ENCODE results near the gene MICAL3.

Gene MICAL3

GRCh38 chr22:17787716-17788330 is 236.5 kb downstream of the MICAL3 start:
- no peak overlapping the region for H3K4ac ChIP-seq (ENCODE audit: low read depth, low read length)
- no peaks in the 10 kb centered on the region for H3K27me3 ChIP-seq (ENCODE audit: insufficient read depth, low read length)
- H4K91ac ChIP-seq (ENCODE audit: low read depth, low read length) = no peak overlapping the region
- H3K9ac ChIP-seq (ENCODE audit: low read length) = no peak overlapping the region
- H3K36me3 ChIP-seq (ENCODE audit: control insufficient read depth in 1 of 2, insufficient read depth in 2 of 2, low read length in 2 of 2) = peaks cover 13 to 17% of the 10 kb centered on the region in 2 experiments
- H3K14ac ChIP-seq (ENCODE audit: low read length) = no peak overlapping the region
- WGBS (ENCODE audit: extremely low coverage, insufficient coverage, insufficient read length) = no CpG with 5 or more reads among the region's 21 CpGs
- H3K23ac ChIP-seq (ENCODE audit: low read length) = no peak overlapping the region
- peaks cover 0 to 2% of the 10 kb centered on the region in 2 experiments for H3K4me1 ChIP-seq (ENCODE audit: control insufficient read depth in 1 of 2, insufficient read depth in 2 of 2, low read length in 2 of 2)
- no peak overlapping the region for H3K4me3 ChIP-seq (ENCODE audit: low read depth, low read length)
- H3K9me3 ChIP-seq (ENCODE audit: insufficient read depth, low read depth, low read length) = no peaks in the 10 kb centered on the region
- H2AK5ac ChIP-seq (ENCODE audit: low read length) = no peak overlapping the region
- no peak overlapping the region for H4K12ac ChIP-seq (ENCODE audit: low read depth, low read length)
- no peaks in the 10 kb centered on the region for H3K79me2 ChIP-seq (ENCODE audit: control insufficient read depth, insufficient read depth, low read length, poor library complexity)
- no peak overlapping the region for H3K18ac ChIP-seq (ENCODE audit: low read length)
- H3K79me1 ChIP-seq (ENCODE audit: low read length) = no peaks in the 10 kb centered on the region
- no peak overlapping the region for H2AFZ ChIP-seq (ENCODE audit: insufficient read depth, low read length, poor library complexity)
- no peak overlapping the region for H2BK120ac ChIP-seq (ENCODE audit: insufficient read depth, low read length, poor library complexity)
- H2BK5ac ChIP-seq (ENCODE audit: low read depth, low read length, poor library complexity) = no peak overlapping the region
- H4K8ac ChIP-seq (ENCODE audit: low read depth, low read length) = no peak overlapping the region
- no peak overlapping the region for H3K27ac ChIP-seq (ENCODE audit: low read depth, low read length)
- no peak overlapping the region for H3K4me2 ChIP-seq (ENCODE audit: low read length)
- no peak for DNase-seq
- H2BK12ac ChIP-seq (ENCODE audit: low read length) = no peak overlapping the region

DNA sequence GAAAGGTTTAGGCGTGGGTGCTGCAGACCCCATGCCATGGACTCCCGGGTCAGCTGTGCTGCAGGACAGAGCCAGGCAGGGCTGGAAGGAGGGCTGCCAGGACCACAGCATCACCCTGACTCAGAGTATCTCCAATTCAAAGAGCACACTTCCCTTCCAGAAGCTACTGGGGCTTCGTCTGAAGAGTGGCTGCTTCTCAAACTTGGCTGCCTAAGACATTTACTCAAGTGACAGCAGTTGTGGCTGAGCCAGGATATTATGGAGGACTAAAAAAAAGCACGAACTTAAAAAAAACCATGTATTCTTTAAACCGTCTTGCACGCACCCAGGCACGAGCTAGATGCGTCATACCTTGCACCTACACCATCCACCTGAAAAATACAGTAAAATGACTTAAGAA is 237.1 kb downstream of the MICAL3 start:
- WGBS (ENCODE audit: extremely low coverage, insufficient coverage, insufficient read length) = no CpG with 5 or more reads among the region's 8 CpGs
- H3K4ac ChIP-seq (ENCODE audit: low read depth, low read length) = no peak overlapping the region
- H3K79me1 ChIP-seq (ENCODE audit: low read length) = no peaks in the 10 kb centered on the region
- no peak overlapping the region for H3K27ac ChIP-seq (ENCODE audit: low read depth, low read length)
- no peaks in the 10 kb centered on the region for H3K4me1 ChIP-seq (ENCODE audit: control insufficient read depth in 1 of 2, insufficient read depth in 2 of 2, low read length in 2 of 2)
- no peak overlapping the region for H3K14ac ChIP-seq (ENCODE audit: low read length)
- no peak overlapping the region for H4K8ac ChIP-seq (ENCODE audit: low read depth, low read length)
- H2AFZ ChIP-seq (ENCODE audit: insufficient read depth, low read length, poor library complexity) = no peak overlapping the region
- H3K27me3 ChIP-seq (ENCODE audit: insufficient read depth, low read length) = no peaks in the 10 kb centered on the region
- no peak overlapping the region for H2BK12ac ChIP-seq (ENCODE audit: low read length)
- H4K12ac ChIP-seq (ENCODE audit: low read depth, low read length) = no peak overlapping the region
- no peaks in the 10 kb centered on the region for H3K79me2 ChIP-seq (ENCODE audit: control insufficient read depth, insufficient read depth, low read length, poor library complexity)
- no peak overlapping the region for H2AK5ac ChIP-seq (ENCODE audit: low read length)
- no peak overlapping the region for H2BK5ac ChIP-seq (ENCODE audit: low read depth, low read length, poor library complexity)
- H3K18ac ChIP-seq (ENCODE audit: low read length) = no peak overlapping the region
- H3K36me3 ChIP-seq (ENCODE audit: control insufficient read depth in 1 of 2, insufficient read depth in 2 of 2, low read length in 2 of 2) = peaks cover 13 to 17% of the 10 kb centered on the region in 2 experiments
- DNase-seq = no peak
- no peak overlapping the region for H3K23ac ChIP-seq (ENCODE audit: low read length)
- no peaks in the 10 kb centered on the region for H3K9me3 ChIP-seq (ENCODE audit: insufficient read depth, low read depth, low read length)
- no peak overlapping the region for H3K9ac ChIP-seq (ENCODE audit: low read length)
- no peak overlapping the region for H3K4me3 ChIP-seq (ENCODE audit: low read depth, low read length)
- no peak overlapping the region for H4K91ac ChIP-seq (ENCODE audit: low read depth, low read length)
- H2BK120ac ChIP-seq (ENCODE audit: insufficient read depth, low read length, poor library complexity) = no peak overlapping the region
- H3K4me2 ChIP-seq (ENCODE audit: low read length) = no peak overlapping the region

DNA sequence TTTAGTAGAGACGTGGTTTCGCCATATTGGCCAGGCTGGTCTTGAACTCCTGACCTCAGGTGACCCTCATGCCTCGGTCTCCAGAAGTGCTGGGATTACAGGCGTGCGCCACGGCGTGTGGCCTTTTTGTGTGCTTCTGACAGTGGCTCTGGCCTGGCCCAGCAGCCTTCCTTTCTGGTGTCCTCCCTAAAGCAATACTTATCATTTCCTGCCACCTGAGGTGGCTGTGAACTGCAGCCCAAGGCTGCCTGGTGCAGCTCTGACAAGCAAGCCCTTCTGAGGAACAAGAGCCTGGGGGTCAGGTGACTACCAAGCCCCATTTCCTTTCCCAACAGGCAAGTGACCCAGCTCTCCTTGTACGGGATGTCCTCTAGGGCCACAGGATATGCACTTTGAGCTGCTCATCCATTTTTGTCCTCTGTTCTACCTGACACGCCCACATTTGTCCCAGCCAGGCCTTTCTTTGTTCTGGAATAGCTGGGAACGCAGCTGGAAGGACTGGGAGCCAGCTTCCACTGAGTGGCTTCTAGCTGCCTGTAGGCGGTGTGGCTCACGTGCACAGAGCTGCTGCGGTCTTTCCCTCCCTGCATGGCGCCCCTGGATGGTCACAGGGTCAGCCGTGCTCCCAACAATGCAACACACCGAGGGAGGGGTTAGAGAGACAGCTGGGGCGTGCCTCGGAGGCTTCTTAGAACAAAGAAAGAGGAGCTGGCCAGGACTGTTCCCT is 237.8 kb downstream of the MICAL3 start:
- Histone ChIP-seq H3K4me1 (ENCODE audit: control insufficient read depth in 1 of 2, insufficient read depth in 2 of 2, low read length in 2 of 2) (peaks cover 1 to 5% of the 10 kb centered on the region in 2 experiments), H3K4me3 (ENCODE audit: low read depth, low read length) (no peak overlapping the region), H2BK5ac (ENCODE audit: low read depth, low read length, poor library complexity) (no peak overlapping the region), H4K8ac (ENCODE audit: low read depth, low read length) (no peak overlapping the region), H3K14ac (ENCODE audit: low read length) (no peak overlapping the region), H4K12ac (ENCODE audit: low read depth, low read length) (no peak overlapping the region), H3K9me3 (ENCODE audit: insufficient read depth, low read depth, low read length) (no peaks in the 10 kb centered on the region), H3K4me2 (ENCODE audit: low read length) (no peak overlapping the region), H3K23ac (ENCODE audit: low read length) (no peak overlapping the region), H4K91ac (ENCODE audit: low read depth, low read length) (no peak overlapping the region), H2AFZ (ENCODE audit: insufficient read depth, low read length, poor library complexity) (no peak overlapping the region), H2BK12ac (ENCODE audit: low read length) (no peak overlapping the region), H2BK120ac (ENCODE audit: insufficient read depth, low read length, poor library complexity) (no peak overlapping the region), H2AK5ac (ENCODE audit: low read length) (no peak overlapping the region), H3K27ac (ENCODE audit: low read depth, low read length) (no peak overlapping the region), H3K18ac (ENCODE audit: low read length) (no peak overlapping the region), H3K27me3 (ENCODE audit: insufficient read depth, low read length) (no peaks in the 10 kb centered on the region), H3K4ac (ENCODE audit: low read depth, low read length) (no peak overlapping the region), H3K9ac (ENCODE audit: low read length) (no peak overlapping the region), H3K79me1 (ENCODE audit: low read length) (no peaks in the 10 kb centered on the region), H3K79me2 (ENCODE audit: control insufficient read depth, insufficient read depth, low read length, poor library complexity) (no peaks in the 10 kb centered on the region), H3K36me3 (ENCODE audit: control insufficient read depth in 1 of 2, insufficient read depth in 2 of 2, low read length in 2 of 2) (peaks cover 13 to 17% of the 10 kb centered on the region in 2 experiments)
- DNase-seq = peak in 1 of 2 donors; percentile 32
- WGBS (ENCODE audit: extremely low coverage, insufficient coverage, insufficient read length) = no CpG with 5 or more reads among the region's 18 CpGs

- Histone ChIP-seq H2BK12ac (ENCODE audit: low read length) (no peak overlapping the region), H3K27ac (ENCODE audit: low read depth, low read length) (no peak overlapping the region), H3K79me2 (ENCODE audit: control insufficient read depth, insufficient read depth, low read length, poor library complexity) (no peaks in the 10 kb centered on the region), H3K36me3 (ENCODE audit: control insufficient read depth in 1 of 2, insufficient read depth in 2 of 2, low read length in 2 of 2) (peaks cover 8 to 16% of the 10 kb centered on the region in 2 experiments), H3K4me3 (ENCODE audit: low read depth, low read length) (no peak overlapping the region), H4K91ac (ENCODE audit: low read depth, low read length) (no peak overlapping the region), H3K23ac (ENCODE audit: low read length) (no peak overlapping the region), H3K79me1 (ENCODE audit: low read length) (peaks cover 2% of the 10 kb centered on the region), H2AK5ac (ENCODE audit: low read length) (peak overlapping the region; percentile 7), H3K18ac (ENCODE audit: low read length) (no peak overlapping the region), H4K12ac (ENCODE audit: low read depth, low read length) (no peak overlapping the region), H3K4me2 (ENCODE audit: low read length) (no peak overlapping the region), H3K4me1 (ENCODE audit: control insufficient read depth in 1 of 2, insufficient read depth in 2 of 2, low read length in 2 of 2) (peaks cover 1 to 5% of the 10 kb centered on the region in 2 experiments), H3K9ac (ENCODE audit: low read length) (no peak overlapping the region), H2BK120ac (ENCODE audit: insufficient read depth, low read length, poor library complexity) (no peak overlapping the region), H3K9me3 (ENCODE audit: insufficient read depth, low read depth, low read length) (no peaks in the 10 kb centered on the region), H4K8ac (ENCODE audit: low read depth, low read length) (no peak overlapping the region), H2AFZ (ENCODE audit: insufficient read depth, low read length, poor library complexity) (no peak overlapping the region), H3K14ac (ENCODE audit: low read length) (no peak overlapping the region), H3K4ac (ENCODE audit: low read depth, low read length) (no peak overlapping the region), H2BK5ac (ENCODE audit: low read depth, low read length, poor library complexity) (no peak overlapping the region), H3K27me3 (ENCODE audit: insufficient read depth, low read length) (no peaks in the 10 kb centered on the region)
- no CpG with 5 or more reads among the region's 37 CpGs for WGBS (ENCODE audit: extremely low coverage, insufficient coverage, insufficient read length)
- peak; percentile 62 to 87 for DNase-seq
Observed at GRCh38 chr22:17785185-17786184, 238.9 kb downstream of the MICAL3 start.
